Coronary artery (tissue), 2 donors: ENCODE measurements around the gene DGKG.

ENCODE experiments used
- DNase-seq: peaks from one replicate; pipeline ENCODE4 v3.0.0-alpha.2; 2017; ENCODE audit warnings: low spot score
- H3K27ac ChIP-seq, 2 donors: fragments of 200-600 bp; sonication (generic); one replicate each; pipeline ENCODE4 v1.5.1; 2016 to 2019
- H3K4me3 ChIP-seq: fragments of 200-600 bp; sonication (generic); 2 replicates; pipeline ENCODE4 v1.5.1; 2016; ENCODE audit warnings: mild to moderate bottlenecking, moderate library complexity
- CTCF ChIP-seq: fragments of 200-600 bp; sonication (generic); IDR thresholded peaks from one replicate; pipeline ENCODE4 v1.5.1; 2019; ENCODE audit warnings: antibody characterized with exemption

The DGKG gene

GRCh38 chr3:186283651-186284348 lies 78.2 kb downstream of the DGKG start:
- H3K27ac ChIP-seq = no peak overlapping the region
- H3K4me3 ChIP-seq = no peak overlapping the region
- no peak for DNase-seq
- TF ChIP-seq CTCF = no peak

- TF ChIP-seq CTCF = no peak
- no peak overlapping the region for H3K4me3 ChIP-seq
- no peak overlapping the region for H3K27ac ChIP-seq
- DNase-seq = no peak
Measured at GRCh38 chr3:186283096-186283495, 78.9 kb downstream of the DGKG start.

- no peak for TF ChIP-seq CTCF
- no peak overlapping the region for H3K4me3 ChIP-seq
- H3K27ac ChIP-seq = peak overlapping the region in 1 of 2 donors; percentile 46
- DNase-seq = peak; percentile 59
Measured at GRCh38 chr3:186281176-186281575, 80.9 kb downstream of the DGKG start.

GRCh38 chr3:186280737-186281136 lies 81.3 kb downstream of the DGKG start:
- peak; percentile 31 for DNase-seq
- TF ChIP-seq CTCF = no peak
- Histone ChIP-seq H3K4me3 (no peak overlapping the region), H3K27ac (no peak overlapping the region)

GRCh38 chr3:186277268-186277909 lies 84.6 kb downstream of the DGKG start:
- H3K4me3 ChIP-seq = no peak overlapping the region
- no peak for TF ChIP-seq CTCF
- peak; percentile 14 for DNase-seq
- H3K27ac ChIP-seq = no peak overlapping the region

- peak; percentile 38 for DNase-seq
Measured at GRCh38 chr3:186275436-186275835, 86.6 kb downstream of the DGKG start.

More at GRCh38 chr3:186275436-186275835, 86.6 kb downstream of the DGKG start:
- no peak overlapping the region for H3K4me3 ChIP-seq
- TF ChIP-seq CTCF = no peak
- no peak overlapping the region for H3K27ac ChIP-seq
